ENCODE results near the gene PPFIBP2.
A peak's percentile ranks its signal among the peaks of the same experiment; 100 is the strongest.

The PPFIBP2 gene

GRCh38 chr11:7672276-7672959, 158.6 kb downstream of the PPFIBP2 start:
- TF ChIP-seq CTCF (IDR thresholded peaks at IDR 0.05; ENCODE audit: low read depth, low read length, missing control alignments) = no peak
- DNase-seq (ENCODE audit: extremely low read depth, low read depth) = no peak
- H3K4me3 ChIP-seq (replicated peaks; ENCODE audit: low read depth, low read length) = peak overlapping the region; percentile 68

- peak within 1 kb of the TSS; percentile 68 for H3K4me3 ChIP-seq (replicated peaks; ENCODE audit: low read depth, low read length)
- TF ChIP-seq CTCF (IDR thresholded peaks at IDR 0.05; ENCODE audit: low read depth, low read length, missing control alignments) = no peak
- DNase-seq (ENCODE audit: extremely low read depth, low read depth) = no peak
Observed at GRCh38 chr11:7672960-7673723, 159.3 kb downstream of the PPFIBP2 start, which contains the start of gene CYB5R2. CYB5R2 (minus strand) TSS chr11:7673500; CDS start chr11:7672825, 675 bp downstream.

GRCh38 chr11:7673724-7674434, 160.1 kb downstream of the PPFIBP2 start:
- DNase-seq (ENCODE audit: extremely low read depth, low read depth) = no peak
- TF ChIP-seq CTCF (IDR thresholded peaks at IDR 0.05; ENCODE audit: low read depth, low read length, missing control alignments) = no peak
- peak overlapping the region; percentile 68 for H3K4me3 ChIP-seq (replicated peaks; ENCODE audit: low read depth, low read length)

- TF ChIP-seq CTCF (IDR thresholded peaks at IDR 0.05; ENCODE audit: low read depth, low read length, missing control alignments) = no peak
- no peak for DNase-seq (ENCODE audit: extremely low read depth, low read depth)
- H3K4me3 ChIP-seq (replicated peaks; ENCODE audit: low read depth, low read length) = no peak overlapping the region
Observed at GRCh38 chr11:7675631-7676030, 161.8 kb downstream of the PPFIBP2 start.

- peak overlapping the region; percentile 10 for H3K4me3 ChIP-seq (replicated peaks; ENCODE audit: low read depth, low read length)
- no peak for TF ChIP-seq CTCF (IDR thresholded peaks at IDR 0.05; ENCODE audit: low read depth, low read length, missing control alignments)
- no peak for DNase-seq (ENCODE audit: extremely low read depth, low read depth)
Observed at GRCh38 chr11:7677071-7677470, 163.3 kb downstream of the PPFIBP2 start.

GRCh38 chr11:7677796-7678201, 164.0 kb downstream of the PPFIBP2 start:
- H3K4me3 ChIP-seq (replicated peaks; ENCODE audit: low read depth, low read length) = 0 out of 2 replicates have a peak overlapping the region, but pooled peaks have one; percentile 2
- DNase-seq (ENCODE audit: extremely low read depth, low read depth) = peak; percentile 88

More at GRCh38 chr11:7677796-7678201, 164.0 kb downstream of the PPFIBP2 start:
- no peak for TF ChIP-seq CTCF (IDR thresholded peaks at IDR 0.05; ENCODE audit: low read depth, low read length, missing control alignments)

All from HFF-Myc (cell line).